HPDE6-E6E7 (cell line): ENCODE measurements around the gene NPIPA5.
"Not testable (repeated sequence)": the region's sequence is repeated elsewhere in the genome, so short reads cannot be mapped to it uniquely, and the experiment has no call there.

ENCODE experiments used
- DNase-seq: peaks from one replicate; pipeline ENCODE4 v3.0.0; 2011; ENCODE audit warnings: missing footprints; ENCODE audit errors: extremely low spot score

Gene NPIPA5

GRCh38 chr16:15378194-15378593 lies at the start of gene NPIPA5:
TSS of gene NPIPA5 (minus strand) at chr16:15378294. CDS start at chr16:15378294, 0 bp downstream.
- not testable (repeated sequence) for DNase-seq

GRCh38 chr16:15427648-15428239 lies 49.6 kb upstream of the NPIPA5 start:
- no peak for DNase-seq

GRCh38 chr16:15426796-15427195 lies 48.7 kb upstream of the NPIPA5 start:
- no peak for DNase-seq

GRCh38 chr16:15425861-15426260 lies 47.8 kb upstream of the NPIPA5 start:
- no peak for DNase-seq

- no peak for DNase-seq
These were observed 44.1 kb upstream of the NPIPA5 start for GRCh38 chr16:15422222-15422621.

GRCh38 chr16:15421696-15422095 lies 43.6 kb upstream of the NPIPA5 start:
- not testable (repeated sequence) for DNase-seq

GRCh38 chr16:15418206-15418605 lies 40.1 kb upstream of the NPIPA5 start:
- DNase-seq = no peak

- no peak for DNase-seq
These were observed 39.1 kb upstream of the NPIPA5 start for GRCh38 chr16:15417197-15417596.

GRCh38 chr16:15415511-15415985 lies 37.5 kb upstream of the NPIPA5 start:
- DNase-seq = no peak

GRCh38 chr16:15409476-15409875 lies 31.4 kb upstream of the NPIPA5 start:
- DNase-seq = not testable (repeated sequence)

- not testable (repeated sequence) for DNase-seq
These were observed 29.7 kb upstream of the NPIPA5 start for GRCh38 chr16:15407756-15408155.

- DNase-seq = no peak
These were observed 26.7 kb upstream of the NPIPA5 start for GRCh38 chr16:15404792-15405191.

GRCh38 chr16:15404091-15404490 lies 26.0 kb upstream of the NPIPA5 start:
- not testable (repeated sequence) for DNase-seq

GRCh38 chr16:15403392-15403995 lies 25.4 kb upstream of the NPIPA5 start:
- no peak for DNase-seq

GRCh38 chr16:15401972-15402371 lies 23.9 kb upstream of the NPIPA5 start:
- no peak for DNase-seq

- not testable (repeated sequence) for DNase-seq
These were observed 22.2 kb upstream of the NPIPA5 start for GRCh38 chr16:15400314-15400713.

- DNase-seq = no peak
These were observed 21.2 kb upstream of the NPIPA5 start for GRCh38 chr16:15399317-15399716.

- DNase-seq = no peak
These were observed 20.7 kb upstream of the NPIPA5 start for GRCh38 chr16:15398618-15399316.

GRCh38 chr16:15396948-15397594 lies 19.0 kb upstream of the NPIPA5 start:
- no peak for DNase-seq

- DNase-seq = not testable (repeated sequence)
These were observed 18.4 kb upstream of the NPIPA5 start for GRCh38 chr16:15396509-15396829.

GRCh38 chr16:15395631-15396508 lies 17.8 kb upstream of the NPIPA5 start, which contains the start of gene MPV17L:
TSS of gene MPV17L (plus strand) at chr16:15395754. CDS start at chr16:15395898, 144 bp downstream.
- not testable (repeated sequence) for DNase-seq
